Sigmoid colon (tissue), 7 donors: ENCODE measurements around the gene SFMBT2. TPM values are rescaled to one million over a fixed set of nuclear protein-coding genes. Genes with fewer than 3 reads are reported as not detected.

Experiments
- DNase-seq: peaks from one replicate; pipeline ENCODE4 v3.0.0-alpha.2; 2019
- H3K27ac ChIP-seq, 4 donors: fragments of 200-600 bp; sonication (generic); one replicate each; pipeline ENCODE4 v1.5.1; 2016 to 2019; ENCODE audit warnings: mild to moderate bottlenecking in 1 of 4
- H3K27me3 ChIP-seq, 3 donors: fragments of 200-600 bp; sonication (generic); one replicate each; pipeline ENCODE4 v1.5.1; 2019; ENCODE audit warnings: mild to moderate bottlenecking in 1 of 3
- H3K36me3 ChIP-seq, 4 donors: fragments of 200-600 bp; sonication (generic); one replicate each; pipeline ENCODE4 v1.5.1; 2016 to 2019
- H3K4me1 ChIP-seq, 4 donors: fragments of 200-600 bp; sonication (generic); one replicate each; pipeline ENCODE4 v1.5.1; 2017 to 2019
- H3K4me3 ChIP-seq, 4 donors: fragments of 200-600 bp; sonication (generic); one replicate each; pipeline ENCODE4 v1.5.1; 2017 to 2019; ENCODE audit warnings: mild to moderate bottlenecking in 2 of 4, moderate library complexity in 1 of 4
- H3K9me3 ChIP-seq, 4 donors: fragments of 200-600 bp in 3 of 4; sonication (generic) in 3 of 4; one replicate each; pipeline versions ENCODE4 v1.5.1 to v1.6.1; 2013 to 2019
- CTCF ChIP-seq, 4 experiments: fragments of 450-650 bp in 3 of 4; fragments of 200-600 bp in 1 of 4; IDR thresholded peaks; one replicate each; pipeline ENCODE4 v1.5.1; 2016 to 2019; ENCODE audit warnings: antibody characterized with exemption in 4 of 4, mild to moderate bottlenecking in 3 of 4, moderate library complexity in 2 of 4
- EP300 ChIP-seq, 4 donors: sonication (generic); formaldehyde crosslinking; IDR thresholded peaks; one replicate each; pipeline ENCODE4 v1.6.1; 2017; ENCODE audit warnings: antibody characterized with exemption in 4 of 4
- POLR2A ChIP-seq, 2 donors: fragments of 450-650 bp; IDR thresholded peaks; one replicate each; pipeline ENCODE4 v1.6.1; 2016; ENCODE audit warnings: antibody characterized with exemption in 2 of 2, mild to moderate bottlenecking in 2 of 2, moderate library complexity in 2 of 2
- POLR2AphosphoS5 ChIP-seq, 4 donors: sonication (generic); formaldehyde crosslinking; IDR thresholded peaks; one replicate each; pipeline ENCODE4 v1.6.1; 2017; ENCODE audit warnings: antibody characterized with exemption in 4 of 4
- WGBS, 2 donors: extraction: QIAGEN DNeasy Blood & Tissue Kit; methylation state at CpG; one replicate each; pipeline ENCODE4 v1.1.7; 2013; 5-methylcytosine and 5-hydroxymethylcytosine counted together
- intact Hi-C: fragments of 100-400 bp; cut with DNase I; formaldehyde crosslinking; loops from one replicate; pipeline ENCODE4 v1.15.1; 2023
- polyA plus RNA-seq, 3 donors: library from polyadenylated mRNA; stranded (reverse); fragments of 200-250 nt; gene quantifications; one replicate each; pipeline ENCODE4 v1.2.3, GENCODE V29; 2013
- total RNA-seq, 4 donors: library from RNA; depleted of rRNA; stranded (reverse); fragments of >200 nt; gene quantifications; one replicate each; pipeline ENCODE4 v1.1.0, GENCODE V29; 2016
- donor health status: healthy with polysubstance abuse.
- donor health status: Bipolar disorder and iron deficiency.
- donor health status: healthy.

SFMBT2 gene
- total and polyA plus RNA-seq, 7 donors: 0.60 to 6.4 (median 4.2) TPM

- TF ChIP-seq POLR2A (IDR thresholded peaks at IDR 0.05): no peak
- TF ChIP-seq POLR2AphosphoS5 (IDR thresholded peaks at IDR 0.05): no peak
- H3K36me3 ChIP-seq: peaks cover 0 to 5% (median 2%) of the 10 kb centered on the region in 4 donors
- H3K4me3 ChIP-seq: no peak overlapping the region
- 85 to 93% methylated on average over 6 of the region's 6 CpGs for WGBS, 2 donors
- no peaks in the 10 kb centered on the region for H3K4me1 ChIP-seq
- H3K27me3 ChIP-seq: no peaks in the 10 kb centered on the region
- DNase-seq: no peak
- H3K9me3 ChIP-seq: no peaks in the 10 kb centered on the region
- intact Hi-C loops: no loop called here
- no peak overlapping the region for H3K27ac ChIP-seq
Measured at GRCh38 chr10:7373039-7373438, 37.8 kb downstream of the SFMBT2 start.

GRCh38 chr10:7372504-7372903 is 38.3 kb downstream of the SFMBT2 start:
- H3K36me3 ChIP-seq: peaks cover 0 to 7% (median 4%) of the 10 kb centered on the region in 4 donors
- intact Hi-C loops: no loop called here
- WGBS, 2 donors: 84 to 95% methylated on average over 8 of the region's 8 CpGs
- H3K4me3 ChIP-seq: no peak overlapping the region
- no peaks in the 10 kb centered on the region for H3K4me1 ChIP-seq
- TF ChIP-seq EP300 (IDR thresholded peaks at IDR 0.05): no peak
- no peak for TF ChIP-seq POLR2AphosphoS5 (IDR thresholded peaks at IDR 0.05)
- no peak for TF ChIP-seq POLR2A (IDR thresholded peaks at IDR 0.05)
- TF ChIP-seq CTCF (IDR thresholded peaks at IDR 0.05): no peak
- no peak overlapping the region for H3K27ac ChIP-seq
- H3K27me3 ChIP-seq: no peaks in the 10 kb centered on the region
- H3K9me3 ChIP-seq: no peaks in the 10 kb centered on the region
- DNase-seq: no peak

DNA sequence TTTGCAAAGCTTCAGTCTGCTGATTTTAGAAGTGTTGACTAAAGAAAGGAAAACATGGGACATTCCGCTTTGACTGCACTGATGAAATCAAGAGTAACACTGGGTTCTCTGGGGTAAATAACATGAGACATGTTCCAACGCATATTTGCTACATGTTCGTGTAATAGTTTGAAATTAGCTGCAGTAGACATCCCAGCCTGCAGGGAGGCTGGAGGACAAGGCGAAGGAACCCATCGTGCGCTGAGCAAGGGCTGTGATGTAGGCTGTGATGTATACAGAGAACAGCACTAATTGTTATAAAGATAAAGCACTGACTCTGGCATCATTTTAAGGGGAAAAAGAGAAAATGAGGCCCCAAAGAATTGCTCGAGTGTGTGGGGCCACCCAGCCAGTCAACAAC is 40.3 kb downstream of the SFMBT2 start:
- H3K4me3 ChIP-seq: no peak overlapping the region
- intact Hi-C loops: no loop called here

GRCh38 chr10:7365027-7365745 is 45.6 kb downstream of the SFMBT2 start:
- no peaks in the 10 kb centered on the region for H3K27me3 ChIP-seq
- peaks cover 0 to 17% (median 3%) of the 10 kb centered on the region in 4 donors for H3K36me3 ChIP-seq
- no peak for DNase-seq
- intact Hi-C loops: no loop called here
- no peaks in the 10 kb centered on the region for H3K9me3 ChIP-seq
- H3K27ac ChIP-seq: no peak overlapping the region
- no peak overlapping the region for H3K4me3 ChIP-seq
- no peak for TF ChIP-seq POLR2A (IDR thresholded peaks at IDR 0.05)
- no peak for TF ChIP-seq POLR2AphosphoS5 (IDR thresholded peaks at IDR 0.05)
- TF ChIP-seq EP300 (IDR thresholded peaks at IDR 0.05): no peak
- TF ChIP-seq CTCF (IDR thresholded peaks at IDR 0.05): no peak
- H3K4me1 ChIP-seq: no peaks in the 10 kb centered on the region
- 51 to 83% methylated on average over 11 of the region's 11 CpGs for WGBS, 2 donors

More for the DNA sequence above, 40.3 kb downstream of the SFMBT2 start:
- no peak for TF ChIP-seq POLR2A (IDR thresholded peaks at IDR 0.05)
- TF ChIP-seq CTCF (IDR thresholded peaks at IDR 0.05): no peak
- no peak for TF ChIP-seq EP300 (IDR thresholded peaks at IDR 0.05)
- no peak for TF ChIP-seq POLR2AphosphoS5 (IDR thresholded peaks at IDR 0.05)
- H3K27ac ChIP-seq: no peak overlapping the region
- peaks cover 0 to 14% (median 5%) of the 10 kb centered on the region in 4 donors for H3K36me3 ChIP-seq
- no peaks in the 10 kb centered on the region for H3K4me1 ChIP-seq
- no peak for DNase-seq
- 92 to 93% methylated on average over 7 of the region's 7 CpGs for WGBS, 2 donors
- no peaks in the 10 kb centered on the region for H3K9me3 ChIP-seq
- H3K27me3 ChIP-seq: no peaks in the 10 kb centered on the region

DNA sequence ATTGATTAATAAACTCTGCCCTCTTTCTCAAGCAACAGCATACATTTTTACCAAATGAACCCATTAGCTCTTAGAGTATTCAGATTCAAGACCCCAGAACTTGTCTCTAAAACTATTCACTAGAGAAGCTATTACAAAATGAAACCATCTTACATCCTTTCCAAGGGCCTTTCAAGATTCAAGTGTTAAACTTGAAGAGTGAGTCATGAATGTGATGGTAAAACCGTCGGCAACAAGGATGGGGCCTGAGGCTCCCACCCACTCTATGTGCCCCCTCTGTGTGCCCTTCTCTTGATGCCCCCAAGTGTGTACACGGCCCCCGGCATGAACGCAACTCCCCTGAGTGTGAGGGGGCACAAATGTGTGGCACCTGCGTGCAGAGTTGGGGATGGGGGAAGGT is 46.4 kb downstream of the SFMBT2 start:
- Histone ChIP-seq H3K4me3 (no peak overlapping the region), H3K36me3 (peaks cover 0 to 17% (median 3%) of the 10 kb centered on the region in 4 donors), H3K9me3 (no peaks in the 10 kb centered on the region), H3K4me1 (no peaks in the 10 kb centered on the region), H3K27me3 (no peaks in the 10 kb centered on the region), H3K27ac (no peak overlapping the region)
- DNase-seq: no peak
- intact Hi-C loops: no loop called here
- 90 to 91% methylated on average over 6 of the region's 6 CpGs for WGBS, 2 donors
- no peak for TF ChIP-seq POLR2A (IDR thresholded peaks at IDR 0.05)
- TF ChIP-seq CTCF (IDR thresholded peaks at IDR 0.05): no peak
- no peak for TF ChIP-seq EP300 (IDR thresholded peaks at IDR 0.05)
- TF ChIP-seq POLR2AphosphoS5 (IDR thresholded peaks at IDR 0.05): no peak
